ENCODE results near the gene ECHDC1. TPM values are rescaled to one million over a fixed set of nuclear protein-coding genes. Genes with fewer than 3 reads are reported as not detected.
A peak's percentile ranks its signal among the peaks of the same experiment; 100 is the strongest.

Gene ECHDC1
- total and polyA plus RNA-seq, 4 donors = 28.8 to 66.2 (median 50.8) TPM

DNA sequence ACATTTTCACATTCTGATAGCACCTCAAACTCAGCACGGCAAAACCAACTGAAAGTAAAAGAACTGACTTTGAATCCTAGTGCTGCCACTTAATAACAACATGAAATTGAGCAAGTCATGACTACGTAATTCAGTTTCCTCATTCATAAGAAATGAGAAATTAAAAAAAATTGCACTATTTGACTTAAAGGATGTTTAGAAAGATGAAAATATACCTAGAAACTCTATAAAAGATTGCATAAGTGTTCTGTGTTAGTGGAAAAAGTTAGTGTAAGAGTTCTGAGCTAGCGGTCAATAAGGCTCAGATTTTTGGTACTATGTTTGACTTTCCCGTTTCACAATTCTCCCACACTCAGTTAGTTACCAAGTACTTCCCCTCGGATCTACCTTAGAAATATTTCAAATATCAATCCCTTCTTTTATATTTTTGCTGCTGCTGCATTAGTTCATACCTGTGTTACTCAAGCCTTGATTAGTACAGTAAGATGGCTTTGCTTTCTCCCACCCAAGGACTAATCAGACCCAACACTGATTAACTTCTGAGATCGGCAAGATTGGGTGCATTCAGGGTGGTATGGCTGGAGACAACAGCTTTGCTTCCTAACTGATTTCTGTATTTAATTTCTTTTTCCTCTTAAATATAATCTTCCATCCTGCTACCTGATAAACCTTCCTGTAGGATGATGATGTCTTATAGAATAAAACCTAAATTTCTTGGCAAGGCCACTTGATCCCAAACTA lies 25.9 kb downstream of the ECHDC1 start (continued):
- TF ChIP-seq, protein P1, sequence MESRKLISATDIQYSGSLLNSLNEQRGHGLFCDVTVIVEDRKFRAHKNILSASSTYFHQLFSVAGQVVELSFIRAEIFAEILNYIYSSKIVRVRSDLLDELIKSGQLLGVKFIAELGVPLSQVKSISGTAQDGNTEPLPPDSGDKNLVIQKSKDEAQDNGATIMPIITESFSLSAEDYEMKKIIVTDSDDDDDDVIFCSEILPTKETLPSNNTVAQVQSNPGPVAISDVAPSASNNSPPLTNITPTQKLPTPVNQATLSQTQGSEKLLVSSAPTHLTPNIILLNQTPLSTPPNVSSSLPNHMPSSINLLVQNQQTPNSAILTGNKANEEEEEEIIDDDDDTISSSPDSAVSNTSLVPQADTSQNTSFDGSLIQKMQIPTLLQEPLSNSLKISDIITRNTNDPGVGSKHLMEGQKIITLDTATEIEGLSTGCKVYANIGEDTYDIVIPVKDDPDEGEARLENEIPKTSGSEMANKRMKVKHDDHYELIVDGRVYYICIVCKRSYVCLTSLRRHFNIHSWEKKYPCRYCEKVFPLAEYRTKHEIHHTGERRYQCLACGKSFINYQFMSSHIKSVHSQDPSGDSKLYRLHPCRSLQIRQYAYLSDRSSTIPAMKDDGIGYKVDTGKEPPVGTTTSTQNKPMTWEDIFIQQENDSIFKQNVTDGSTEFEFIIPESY (IDR thresholded peaks at IDR 0.05) = peak; percentile 27
- TF ChIP-seq TAF1 (conservative IDR thresholded peaks at IDR 0.05) = no peak
- peak; percentile 62 to 63 for TF ChIP-seq RXRA (IDR thresholded peaks at IDR 0.05)
- TF ChIP-seq, protein P2, sequence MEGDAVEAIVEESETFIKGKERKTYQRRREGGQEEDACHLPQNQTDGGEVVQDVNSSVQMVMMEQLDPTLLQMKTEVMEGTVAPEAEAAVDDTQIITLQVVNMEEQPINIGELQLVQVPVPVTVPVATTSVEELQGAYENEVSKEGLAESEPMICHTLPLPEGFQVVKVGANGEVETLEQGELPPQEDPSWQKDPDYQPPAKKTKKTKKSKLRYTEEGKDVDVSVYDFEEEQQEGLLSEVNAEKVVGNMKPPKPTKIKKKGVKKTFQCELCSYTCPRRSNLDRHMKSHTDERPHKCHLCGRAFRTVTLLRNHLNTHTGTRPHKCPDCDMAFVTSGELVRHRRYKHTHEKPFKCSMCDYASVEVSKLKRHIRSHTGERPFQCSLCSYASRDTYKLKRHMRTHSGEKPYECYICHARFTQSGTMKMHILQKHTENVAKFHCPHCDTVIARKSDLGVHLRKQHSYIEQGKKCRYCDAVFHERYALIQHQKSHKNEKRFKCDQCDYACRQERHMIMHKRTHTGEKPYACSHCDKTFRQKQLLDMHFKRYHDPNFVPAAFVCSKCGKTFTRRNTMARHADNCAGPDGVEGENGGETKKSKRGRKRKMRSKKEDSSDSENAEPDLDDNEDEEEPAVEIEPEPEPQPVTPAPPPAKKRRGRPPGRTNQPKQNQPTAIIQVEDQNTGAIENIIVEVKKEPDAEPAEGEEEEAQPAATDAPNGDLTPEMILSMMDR (IDR thresholded peaks at IDR 0.05; ENCODE audit: low read depth, low read length, missing input control) = no peak

DNA sequence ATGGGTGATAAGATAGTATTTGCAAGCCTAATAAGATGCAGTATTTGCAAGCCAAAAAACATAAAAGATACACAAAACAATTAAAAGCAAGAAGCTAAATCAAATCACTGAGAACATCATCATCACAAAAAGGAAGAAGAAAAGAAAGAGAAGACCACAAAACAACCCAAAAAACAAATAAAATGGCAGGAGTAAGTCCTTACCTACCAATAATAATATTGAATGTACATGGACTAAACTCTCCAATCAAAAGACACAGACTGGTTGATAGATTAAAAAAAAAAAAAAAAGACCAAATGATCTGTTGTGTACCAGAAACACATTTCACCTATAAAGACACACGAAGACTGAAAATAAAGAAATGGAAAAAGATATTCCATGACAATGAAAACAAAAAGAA lies 37.7 kb downstream of the ECHDC1 start:
- H3K27me3 ChIP-seq (ENCODE audit: control insufficient read depth in 4 of 4, insufficient read depth in 4 of 4, low read length in 3 of 4) = no peaks in the 10 kb centered on the region
- peaks cover 0 to 3% (median 0%) of the 10 kb centered on the region in 4 donors for H3K9me3 ChIP-seq (ENCODE audit: control insufficient read depth in 4 of 4, low read length in 3 of 4)
- TF ChIP-seq GABPA (IDR thresholded peaks at IDR 0.05 in 1 of 2, conservative IDR thresholded peaks at IDR 0.05 in 1 of 2) (no peak), TAF1 (conservative IDR thresholded peaks at IDR 0.05) (no peak), HNF4G (IDR thresholded peaks at IDR 0.05) (no peak), JUND (IDR thresholded peaks at IDR 0.05) (no peak)
- H3K9ac ChIP-seq (ENCODE audit: low read depth in 1 of 2, low read length in 2 of 2) = no peak overlapping the region
- 97% methylated on average over 1 of the region's 1 CpG for WGBS
- peaks cover 0 to 2% (median 0%) of the 10 kb centered on the region in 4 donors for H3K4me1 ChIP-seq (ENCODE audit: control insufficient read depth in 4 of 4, insufficient read depth in 4 of 4, low read length in 3 of 4)
- peaks cover 0 to 3% (median 0%) of the 10 kb centered on the region in 4 donors for H3K36me3 ChIP-seq (ENCODE audit: control insufficient read depth in 4 of 4, insufficient read depth in 3 of 4, low read depth in 1 of 4, low read length in 3 of 4)
- no peak overlapping the region for H3K4me3 ChIP-seq (ENCODE audit: low read depth in 1 of 3, low read length in 3 of 3)
- H3K27ac ChIP-seq (ENCODE audit: low read depth in 1 of 2, low read length in 2 of 2) = no peak overlapping the region
- no peak for DNase-seq (ENCODE audit: low spot score)

DNA sequence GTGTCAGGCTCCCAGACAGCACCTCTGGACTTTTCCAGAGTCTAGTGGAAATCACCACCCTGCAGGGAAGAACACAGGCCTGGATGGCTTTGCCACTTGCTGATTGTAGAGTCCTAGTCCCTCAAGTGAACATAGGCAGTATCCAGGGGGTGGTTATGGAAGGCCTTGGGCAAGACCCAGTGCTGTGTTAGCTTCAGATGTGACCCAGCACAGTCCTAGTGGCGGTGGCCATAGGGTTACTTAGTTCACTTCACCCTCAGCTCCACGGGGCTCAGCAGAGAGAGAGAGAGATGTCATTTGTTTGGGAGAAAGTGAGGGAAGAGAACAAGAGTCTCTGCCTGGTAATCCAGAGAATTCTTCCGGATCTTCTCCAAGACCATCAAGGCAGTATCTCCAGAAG lies 39.5 kb downstream of the ECHDC1 start:
- peaks cover 0 to 2% (median under 1%) of the 10 kb centered on the region in 4 donors for H3K4me1 ChIP-seq (ENCODE audit: control insufficient read depth in 4 of 4, insufficient read depth in 4 of 4, low read length in 3 of 4)
- no peaks in the 10 kb centered on the region for H3K27me3 ChIP-seq (ENCODE audit: control insufficient read depth in 4 of 4, insufficient read depth in 4 of 4, low read length in 3 of 4)
- 94% methylated on average over 3 of the region's 3 CpGs for whole genome bisulfite sequencing
- no peak for TF ChIP-seq HNF4G (IDR thresholded peaks at IDR 0.05)
- TF ChIP-seq JUND (IDR thresholded peaks at IDR 0.05) = no peak
- no peak for TF ChIP-seq GABPA (IDR thresholded peaks at IDR 0.05 in 1 of 2, conservative IDR thresholded peaks at IDR 0.05 in 1 of 2)
- no peak for TF ChIP-seq FOXA1 (IDR thresholded peaks at IDR 0.05)
- TF ChIP-seq NR2F2 (IDR thresholded peaks at IDR 0.05) = no peak
- H3K9ac ChIP-seq (ENCODE audit: low read depth in 1 of 2, low read length in 2 of 2) = peak overlapping the region in 1 of 2 donors; percentile 19
- no peak for DNase-seq (ENCODE audit: low spot score)
- H3K9me3 ChIP-seq (ENCODE audit: control insufficient read depth in 4 of 4, low read length in 3 of 4) = peaks cover 0 to 3% (median 0%) of the 10 kb centered on the region in 4 donors
- no peak overlapping the region for H3K27ac ChIP-seq (ENCODE audit: low read depth in 1 of 2, low read length in 2 of 2)
- peaks cover 0 to 3% (median 0%) of the 10 kb centered on the region in 4 donors for H3K36me3 ChIP-seq (ENCODE audit: control insufficient read depth in 4 of 4, insufficient read depth in 3 of 4, low read depth in 1 of 4, low read length in 3 of 4)
- no peak overlapping the region for H3K4me3 ChIP-seq (ENCODE audit: low read depth in 1 of 3, low read length in 3 of 3)
